ENCODE data around the gene ATRAID. TPM values are rescaled to one million over a fixed set of nuclear protein-coding genes. Genes with fewer than 3 reads are reported as not detected.

The ATRAID gene
- total RNA-seq, 4 donors from 2014 or later: 88.3 to 121 (median 101) TPM

DNA sequence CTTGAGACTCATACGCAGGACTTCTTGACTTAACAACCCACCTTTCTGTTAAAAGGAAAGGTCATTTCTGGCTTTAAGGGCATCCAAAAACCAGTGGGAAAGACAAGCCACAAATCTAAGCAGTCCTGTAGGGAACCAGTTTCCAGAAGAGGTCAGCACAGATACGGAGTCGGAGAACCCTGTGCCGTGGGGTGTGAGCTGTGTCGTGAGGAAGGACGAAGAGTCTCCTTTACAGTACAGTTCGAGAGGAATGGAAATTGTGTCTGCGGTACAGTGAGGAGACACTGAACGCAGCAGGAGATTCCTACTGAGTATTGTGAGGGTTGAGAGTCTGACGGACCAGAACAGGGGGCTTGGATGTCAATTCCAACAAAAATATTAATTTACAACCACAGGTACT lies 33.3 kb downstream of the ATRAID start:
- TF ChIP-seq, protein P1, sequence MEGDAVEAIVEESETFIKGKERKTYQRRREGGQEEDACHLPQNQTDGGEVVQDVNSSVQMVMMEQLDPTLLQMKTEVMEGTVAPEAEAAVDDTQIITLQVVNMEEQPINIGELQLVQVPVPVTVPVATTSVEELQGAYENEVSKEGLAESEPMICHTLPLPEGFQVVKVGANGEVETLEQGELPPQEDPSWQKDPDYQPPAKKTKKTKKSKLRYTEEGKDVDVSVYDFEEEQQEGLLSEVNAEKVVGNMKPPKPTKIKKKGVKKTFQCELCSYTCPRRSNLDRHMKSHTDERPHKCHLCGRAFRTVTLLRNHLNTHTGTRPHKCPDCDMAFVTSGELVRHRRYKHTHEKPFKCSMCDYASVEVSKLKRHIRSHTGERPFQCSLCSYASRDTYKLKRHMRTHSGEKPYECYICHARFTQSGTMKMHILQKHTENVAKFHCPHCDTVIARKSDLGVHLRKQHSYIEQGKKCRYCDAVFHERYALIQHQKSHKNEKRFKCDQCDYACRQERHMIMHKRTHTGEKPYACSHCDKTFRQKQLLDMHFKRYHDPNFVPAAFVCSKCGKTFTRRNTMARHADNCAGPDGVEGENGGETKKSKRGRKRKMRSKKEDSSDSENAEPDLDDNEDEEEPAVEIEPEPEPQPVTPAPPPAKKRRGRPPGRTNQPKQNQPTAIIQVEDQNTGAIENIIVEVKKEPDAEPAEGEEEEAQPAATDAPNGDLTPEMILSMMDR (IDR thresholded peaks at IDR 0.05): no peak
- TF ChIP-seq POLR2A (IDR thresholded peaks at IDR 0.05): no peak
- no peaks in the 10 kb centered on the region for H3K9me3 ChIP-seq
- H3K4me3 ChIP-seq: no peak overlapping the region
- no peaks in the 10 kb centered on the region for H3K27me3 ChIP-seq
- H3K27ac ChIP-seq: no peak overlapping the region
- peaks cover 0 to 41% (median 0%) of the 10 kb centered on the region in 3 donors for H3K36me3 ChIP-seq
- DNase-seq: no peak
- H3K4me1 ChIP-seq: peaks cover 0 to under 1% (median 0%) of the 10 kb centered on the region in 4 donors

DNA sequence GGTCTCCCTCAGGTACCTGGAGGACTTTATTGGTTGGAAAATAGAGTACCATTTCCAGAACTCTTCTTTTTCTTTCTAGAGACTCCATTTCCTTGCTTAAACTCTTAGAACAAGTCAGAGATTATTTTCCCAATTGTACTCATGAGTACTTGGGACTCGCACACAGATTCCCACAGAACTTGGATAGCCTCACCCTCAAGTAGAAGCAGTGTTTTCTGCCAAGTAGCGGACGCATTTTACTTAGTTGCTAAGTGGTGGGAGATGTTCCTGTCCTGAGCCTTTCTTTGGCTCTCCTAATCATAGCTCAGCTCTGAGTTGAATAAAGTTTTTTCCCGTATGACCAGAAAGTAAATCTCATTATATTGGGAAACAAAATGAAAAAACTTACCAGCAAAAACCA lies 33.8 kb downstream of the ATRAID start:
- peaks cover 0 to 36% (median 0%) of the 10 kb centered on the region in 3 donors for H3K36me3 ChIP-seq
- no peaks in the 10 kb centered on the region for H3K9me3 ChIP-seq
- H3K4me1 ChIP-seq: peaks cover 0 to 5% (median 0%) of the 10 kb centered on the region in 4 donors
- no peaks in the 10 kb centered on the region for H3K27me3 ChIP-seq
- DNase-seq: no peak
- no peak overlapping the region for H3K4me3 ChIP-seq
- no peak for TF ChIP-seq POLR2A (IDR thresholded peaks at IDR 0.05)
- TF ChIP-seq, protein P1 (IDR thresholded peaks at IDR 0.05): no peak
- H3K27ac ChIP-seq: no peak overlapping the region

- Histone ChIP-seq H3K4me3 (no peak overlapping the region), H3K4me1 (peaks cover 0 to 5% (median 0%) of the 10 kb centered on the region in 4 donors), H3K9me3 (no peaks in the 10 kb centered on the region), H3K27me3 (no peaks in the 10 kb centered on the region), H3K27ac (no peak overlapping the region), H3K36me3 (peaks cover 0 to 14% (median 0%) of the 10 kb centered on the region in 3 donors)
- TF ChIP-seq, protein P1 (IDR thresholded peaks at IDR 0.05): no peak
- no peak for TF ChIP-seq POLR2A (IDR thresholded peaks at IDR 0.05)
- no peak for DNase-seq
Observed at GRCh38 chr2:27247893-27248292, 36.1 kb downstream of the ATRAID start.

DNA sequence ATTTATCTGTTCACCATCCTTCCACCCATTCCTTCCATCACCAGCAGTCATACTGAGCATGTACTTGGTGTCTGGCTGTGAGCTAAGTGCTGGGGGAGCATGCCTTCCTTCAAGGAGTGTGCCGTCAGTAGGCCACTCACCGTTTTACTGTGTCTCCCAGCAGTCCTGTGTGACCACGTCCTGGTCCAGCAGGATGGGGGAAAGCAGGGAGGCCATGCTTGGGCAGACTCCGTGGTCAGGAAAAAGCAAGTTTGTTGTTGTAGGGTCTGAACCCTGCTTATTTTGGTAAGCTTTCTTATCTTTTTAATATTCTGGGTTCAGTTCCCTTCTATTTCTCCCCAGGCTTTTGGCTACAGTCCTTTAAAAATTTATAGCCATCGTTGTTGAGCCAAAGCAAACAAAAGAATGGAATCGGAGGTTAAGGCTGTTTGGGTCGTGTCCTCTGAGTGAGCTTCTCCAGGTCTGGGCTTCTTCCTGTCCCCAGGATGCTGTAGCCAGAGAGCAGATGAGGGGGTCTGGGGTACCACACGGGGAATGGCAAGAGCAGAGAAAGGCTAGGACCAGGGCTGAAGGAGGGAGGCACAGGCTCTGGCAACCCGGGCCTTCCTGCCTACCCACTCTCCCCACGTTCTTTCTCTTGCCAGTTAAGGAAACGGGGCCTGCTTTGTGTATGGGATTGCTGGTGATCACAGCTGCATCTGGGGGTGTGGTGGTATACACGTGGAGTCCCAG lies 37.5 kb downstream of the ATRAID start:
- peak in 1 of 3 donors; percentile 23 for DNase-seq
- peaks cover 0 to 1% (median 0%) of the 10 kb centered on the region in 3 donors for H3K36me3 ChIP-seq
- H3K4me1 ChIP-seq: peaks cover 0 to 5% (median 0%) of the 10 kb centered on the region in 4 donors
- H3K27ac ChIP-seq: no peak overlapping the region
- TF ChIP-seq POLR2A (IDR thresholded peaks at IDR 0.05): no peak
- TF ChIP-seq, protein P1 (IDR thresholded peaks at IDR 0.05): no peak
- H3K27me3 ChIP-seq: no peaks in the 10 kb centered on the region
- no peaks in the 10 kb centered on the region for H3K9me3 ChIP-seq
- no peak overlapping the region for H3K4me3 ChIP-seq

DNA sequence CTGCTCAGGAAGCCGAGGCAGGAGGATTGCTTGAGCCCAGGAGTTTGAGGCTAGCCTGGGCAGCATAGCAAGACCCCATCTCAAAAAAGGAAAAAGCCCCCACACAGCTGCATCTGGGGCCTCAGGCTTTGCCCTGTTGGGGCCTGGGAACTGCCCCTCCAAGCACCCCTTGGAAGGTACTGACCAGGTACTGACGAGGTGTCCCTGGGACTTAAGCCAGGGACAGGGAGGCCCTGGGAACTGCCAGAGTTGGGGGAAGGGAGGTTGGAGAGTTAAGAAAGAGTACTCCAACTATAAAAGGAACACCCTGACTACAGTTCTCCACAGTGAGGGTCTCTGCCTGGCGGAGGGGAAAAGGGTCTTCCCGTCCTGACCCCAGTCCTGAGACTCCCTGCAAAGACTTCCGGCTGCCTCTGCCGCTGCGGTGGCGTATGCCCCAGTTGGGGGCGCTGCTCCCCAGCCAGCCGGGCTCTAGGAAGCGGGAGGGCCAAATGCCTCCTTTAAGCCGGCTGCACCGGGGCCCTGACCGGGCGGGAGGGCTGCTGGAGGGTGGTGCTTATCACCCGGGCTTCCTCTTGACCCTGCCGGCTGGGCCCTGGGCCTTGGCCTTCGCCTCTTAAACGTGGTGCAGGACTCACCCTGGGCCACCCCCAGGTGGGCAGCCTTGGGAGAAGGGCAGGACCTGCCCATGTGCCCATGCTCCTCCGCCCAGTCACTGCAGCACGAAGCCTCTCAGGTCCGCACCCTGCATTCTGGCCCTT lies 38.2 kb downstream of the ATRAID start:
- Histone ChIP-seq H3K4me3 (no peak overlapping the region), H3K27ac (no peak overlapping the region), H3K9me3 (no peaks in the 10 kb centered on the region), H3K36me3 (no peaks in the 10 kb centered on the region), H3K27me3 (no peaks in the 10 kb centered on the region), H3K4me1 (peaks cover 0 to 5% (median 0%) of the 10 kb centered on the region in 4 donors)
- DNase-seq: peak in 2 of 3 donors; percentile 65 to 66
- no peak for TF ChIP-seq POLR2A (IDR thresholded peaks at IDR 0.05)
- TF ChIP-seq, protein P1 (IDR thresholded peaks at IDR 0.05): peak in 5 of 6 experiments; percentile 16 to 59 (median 53)
